HG03159 (cell line): ENCODE data around the gene MYO15B.
"Not testable (repeated sequence)": the region's sequence is repeated elsewhere in the genome, so short reads cannot be mapped to it uniquely, and the experiment has no call there.

Source experiments
- ATAC-seq: cut with Tn5 transposase; IDR thresholded peaks from one replicate; pipeline ENCODE4 v1.9.1; 2021; ENCODE audit warnings: mild to moderate bottlenecking, moderate library complexity; ENCODE audit not compliant: unreplicated experiment

Gene MYO15B

DNA sequence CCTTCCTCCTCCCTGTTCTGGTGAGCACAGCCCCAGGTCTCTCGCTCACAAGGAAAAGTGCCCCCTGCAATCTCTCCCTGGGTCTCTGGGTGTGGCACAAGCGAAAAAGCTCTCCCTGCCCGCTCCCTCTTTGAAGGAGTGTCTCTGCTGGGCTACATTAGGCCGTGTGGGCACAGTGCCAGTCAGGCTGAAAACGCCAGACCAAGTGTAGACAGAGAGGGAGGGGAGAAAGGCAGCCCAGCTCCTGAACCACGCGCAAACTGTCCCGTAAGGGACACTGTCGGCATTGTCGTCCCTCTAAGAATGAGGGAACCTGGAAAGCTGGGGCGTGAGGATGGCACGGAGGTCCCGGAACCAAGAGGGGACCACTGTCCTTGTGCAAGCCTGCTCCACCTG lies 49.5 kb downstream of the MYO15B start:
- no peak for ATAC-seq

DNA sequence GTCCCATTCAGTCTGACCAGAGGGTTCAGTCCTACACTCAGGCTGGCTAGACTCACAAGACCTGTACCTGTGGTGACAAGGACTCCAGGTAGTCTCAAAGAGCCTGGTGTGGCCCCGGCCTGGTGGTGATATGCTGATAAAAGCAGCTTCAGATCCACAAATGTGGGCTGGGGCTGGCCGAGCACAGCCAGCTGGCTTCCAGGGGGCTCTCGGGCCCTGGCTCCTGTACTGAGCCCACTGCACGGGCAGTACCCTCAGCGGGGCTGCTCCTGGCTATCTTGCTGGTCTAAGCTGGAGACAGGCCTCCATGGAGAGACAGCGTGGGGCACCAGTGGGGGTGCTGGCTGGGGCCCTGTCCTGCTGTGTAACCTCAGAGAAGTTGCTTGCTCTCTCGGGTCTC lies 50.0 kb downstream of the MYO15B start:
- ATAC-seq = no peak

DNA sequence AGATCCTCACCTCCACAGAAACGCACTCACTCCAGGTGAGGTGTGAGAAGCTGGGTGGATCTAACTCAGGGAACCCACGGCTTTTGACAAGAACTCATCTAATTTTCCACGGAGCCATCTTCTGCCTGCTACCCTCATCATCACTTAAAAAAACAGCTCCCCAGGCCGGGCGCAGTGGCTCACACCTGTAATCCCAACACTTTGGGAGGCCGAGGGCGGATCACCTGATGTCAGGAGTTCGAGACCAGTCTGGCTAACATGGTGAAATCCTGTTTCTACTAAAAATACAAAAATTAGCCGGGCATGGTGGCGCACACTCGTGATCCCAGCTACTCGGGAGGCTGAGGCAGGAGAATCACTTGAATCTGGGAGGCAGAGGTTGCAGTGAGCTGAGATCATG lies 50.4 kb downstream of the MYO15B start:
- ATAC-seq = not testable (repeated sequence)

DNA sequence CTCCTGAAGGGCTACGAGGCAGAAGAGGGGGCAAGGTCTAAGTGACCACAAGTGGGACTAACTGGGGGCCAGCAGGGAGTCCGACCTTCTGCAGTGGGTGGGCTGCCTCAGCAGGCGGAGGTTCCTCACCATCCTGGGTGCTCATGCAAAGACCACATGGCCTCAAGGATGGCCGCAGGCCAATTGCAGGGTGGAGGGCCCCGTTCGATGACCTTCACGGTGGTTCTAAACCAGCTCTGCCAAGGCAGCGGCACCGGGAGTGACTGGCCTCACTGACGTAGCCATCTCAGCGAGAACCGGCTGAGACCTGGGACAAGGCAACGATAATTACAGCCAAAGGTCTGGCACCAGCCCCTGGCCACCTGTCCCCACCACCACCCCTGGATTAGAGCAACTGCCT lies 51.3 kb downstream of the MYO15B start:
- no peak for ATAC-seq

DNA sequence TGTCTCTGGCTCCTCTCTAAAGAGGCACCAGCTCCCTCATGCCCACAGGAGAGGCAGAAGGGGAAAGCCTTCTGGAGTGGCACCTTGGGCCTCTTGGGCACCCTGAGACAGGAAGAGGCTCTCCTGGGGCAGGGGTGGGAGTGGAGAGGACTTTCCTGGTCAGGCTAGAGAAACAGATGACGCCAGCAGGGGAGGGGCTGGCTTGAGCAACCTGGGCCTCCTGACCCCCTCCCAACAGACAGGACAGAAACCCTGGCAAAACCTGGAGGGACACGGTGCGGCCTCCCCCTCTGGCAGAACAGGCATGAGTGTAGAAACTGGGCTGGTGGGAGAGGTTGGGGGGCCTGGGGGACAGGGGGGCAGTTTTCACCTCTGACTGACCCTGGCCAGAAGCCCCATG lies 51.7 kb downstream of the MYO15B start:
- ATAC-seq = no peak

DNA sequence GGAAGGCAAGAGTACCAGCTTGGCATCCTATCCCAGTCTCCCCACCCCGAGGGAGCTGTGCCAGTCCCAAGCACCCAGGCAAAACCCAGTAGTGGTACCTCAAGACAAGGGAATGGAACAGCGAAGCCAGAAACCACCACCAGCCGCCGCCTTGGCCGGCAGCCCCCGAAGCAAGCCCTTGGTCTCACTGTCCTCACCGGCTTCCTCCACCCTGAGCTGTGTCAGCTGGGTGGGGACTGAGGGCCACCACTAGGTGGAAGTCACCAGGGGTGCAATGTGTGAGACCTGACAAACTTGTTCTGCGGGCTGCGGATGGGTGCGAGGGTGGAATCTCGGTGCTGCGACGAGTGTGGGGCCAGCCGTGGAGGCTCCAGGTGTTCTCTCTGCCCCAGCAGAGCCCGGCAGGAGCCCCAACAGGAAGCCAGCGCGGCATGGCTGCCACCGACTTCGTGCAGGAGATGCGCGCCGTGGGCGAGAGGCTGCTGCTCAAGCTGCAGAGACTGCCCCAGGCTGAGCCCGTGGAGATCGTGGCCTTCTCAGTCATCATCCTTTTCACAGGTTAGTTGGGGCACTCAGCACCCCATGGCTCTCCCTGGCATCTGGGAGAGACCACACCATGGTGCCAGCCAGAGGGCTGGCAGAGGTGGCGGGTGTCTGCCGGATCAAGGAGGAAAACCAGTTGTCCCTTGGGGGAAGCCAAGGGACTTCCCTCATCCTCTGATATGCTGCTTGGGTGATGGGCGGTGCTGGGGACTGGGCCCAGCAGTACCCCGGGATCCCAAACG lies 52.4 kb downstream of the MYO15B start:
- no peak for ATAC-seq

DNA sequence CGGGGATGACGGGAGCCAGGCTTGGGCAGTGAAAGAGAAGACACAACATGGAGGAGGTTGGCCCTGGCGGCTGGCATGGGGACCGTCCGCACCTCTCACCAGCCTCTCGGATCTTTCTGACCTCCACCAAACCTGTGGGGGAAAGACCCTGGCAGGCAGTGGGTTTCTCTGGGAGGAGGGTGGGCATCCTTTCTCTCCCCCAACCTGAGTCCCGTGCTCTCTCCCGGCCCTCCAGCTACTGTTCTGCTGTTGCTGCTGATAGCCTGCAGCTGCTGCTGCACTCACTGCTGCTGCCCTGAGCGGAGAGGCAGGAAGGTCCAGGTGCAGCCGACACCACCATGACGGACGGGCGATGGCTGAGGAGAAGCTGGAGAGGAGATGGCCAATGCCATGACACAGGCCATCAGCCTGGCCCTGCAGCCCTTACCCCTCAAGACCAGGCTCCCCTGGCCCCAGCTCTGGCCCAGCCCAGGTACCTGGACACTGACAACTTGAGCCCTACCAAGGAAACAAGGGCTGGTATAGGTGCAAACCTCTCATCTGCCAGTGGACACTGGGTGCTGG lies 53.0 kb downstream of the MYO15B start:
- ATAC-seq = no peak

DNA sequence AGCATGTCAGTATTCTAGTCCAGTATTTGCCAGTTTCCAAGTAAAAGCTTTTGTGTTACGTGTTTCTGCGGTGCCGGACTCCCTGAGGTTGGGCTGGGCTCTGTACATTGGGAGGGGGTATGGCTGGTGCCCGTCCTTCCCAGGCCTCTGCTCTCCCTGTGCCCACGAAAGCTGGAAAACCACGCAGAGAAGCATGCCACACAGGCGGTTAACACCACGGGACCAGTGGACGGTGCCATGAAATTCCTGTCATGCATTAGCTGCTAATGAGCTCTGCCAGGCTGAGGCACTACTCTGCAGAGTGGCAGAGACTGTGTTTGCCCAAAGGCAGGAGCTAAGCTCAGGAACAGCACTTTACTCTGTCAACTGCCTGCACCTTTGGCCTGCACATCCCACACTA lies 53.7 kb downstream of the MYO15B start:
- ATAC-seq = no peak

DNA sequence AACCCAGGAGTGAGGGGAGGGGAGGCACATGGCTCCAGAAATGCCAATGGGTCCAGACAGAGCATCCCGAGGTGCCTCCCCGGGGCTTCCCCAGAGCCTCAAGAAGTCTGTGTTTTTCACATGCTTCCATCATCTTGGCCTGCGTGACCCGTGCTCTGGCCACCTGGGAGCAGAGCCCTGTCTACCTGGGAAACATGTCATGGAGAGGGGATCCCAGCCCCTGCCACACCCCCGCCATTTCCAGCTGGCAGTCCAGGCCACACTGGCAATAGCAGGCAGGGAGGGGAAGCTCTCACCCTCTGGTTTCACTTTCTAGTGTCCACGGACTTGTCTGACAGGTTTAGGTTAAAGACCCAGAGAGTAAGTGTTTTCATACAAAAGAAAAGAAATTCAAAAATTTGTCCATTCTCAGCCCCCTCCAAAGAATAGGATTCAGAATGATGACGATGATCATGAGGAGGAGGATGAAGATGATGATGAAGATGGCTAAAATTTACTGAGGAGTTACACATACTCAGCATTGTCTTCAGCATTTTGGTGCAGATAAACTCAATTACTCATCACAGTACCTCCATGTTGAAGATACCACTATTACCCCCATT lies 54.7 kb downstream of the MYO15B start:
- ATAC-seq = no peak

DNA sequence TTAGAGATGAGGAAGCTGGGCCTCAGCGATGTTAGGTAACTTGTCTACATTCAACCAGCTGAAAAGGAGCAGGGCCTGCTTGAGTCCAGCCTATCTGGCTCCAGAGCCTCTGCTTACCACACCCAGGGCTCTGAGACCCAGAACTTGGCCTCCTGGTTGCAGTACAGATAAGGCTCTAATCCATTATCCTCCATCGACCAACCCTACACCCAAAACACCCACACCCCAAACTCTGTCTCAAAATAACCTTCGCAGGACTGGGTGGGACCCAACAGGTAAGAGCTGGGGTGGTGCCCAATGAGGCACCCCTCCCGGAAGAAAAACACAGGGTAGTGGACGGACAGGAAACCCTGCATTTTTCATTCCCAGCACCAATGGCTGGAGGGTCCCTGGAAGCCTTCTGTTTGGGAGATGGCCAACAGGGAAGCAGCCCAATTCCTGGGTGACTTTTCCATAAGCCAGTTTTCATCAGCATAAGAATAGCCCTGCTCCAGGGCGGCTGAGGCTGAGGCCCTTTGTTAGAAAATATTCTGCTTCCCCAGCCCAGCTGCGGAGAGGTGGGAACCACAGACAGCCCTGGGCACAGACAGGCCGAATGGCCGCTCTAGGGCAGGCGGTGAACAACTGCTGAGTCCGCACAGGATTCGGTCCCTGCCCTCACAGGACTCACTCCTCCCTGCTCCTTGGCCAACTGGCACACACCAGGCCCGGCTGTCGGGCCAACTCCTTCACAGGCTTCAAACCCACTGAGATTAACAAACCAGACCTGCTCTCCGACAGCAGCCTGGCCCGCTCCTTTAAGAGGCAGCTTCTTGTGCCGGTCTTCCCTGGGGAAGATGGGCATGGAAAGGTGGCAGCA lies 55.4 kb downstream of the MYO15B start:
- ATAC-seq = no peak

DNA sequence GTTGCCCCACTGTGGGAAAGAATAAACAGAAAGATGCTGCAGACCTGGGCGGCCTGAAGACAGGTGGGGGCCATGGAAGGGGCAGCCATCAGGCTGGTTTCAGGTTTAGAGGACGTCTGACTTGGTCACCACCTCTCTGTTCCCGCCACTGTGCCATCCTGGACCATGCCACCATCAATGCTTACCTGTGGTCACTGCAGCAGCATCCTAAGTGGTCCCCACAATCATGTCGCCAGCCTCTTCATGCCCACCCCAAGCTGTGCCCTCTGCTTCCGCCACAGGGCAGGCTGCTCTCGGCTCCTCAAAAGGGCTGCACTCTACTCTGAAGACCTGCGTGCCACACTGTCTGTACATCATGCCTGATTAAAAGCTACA lies 56.0 kb downstream of the MYO15B start:
- ATAC-seq = no peak

DNA sequence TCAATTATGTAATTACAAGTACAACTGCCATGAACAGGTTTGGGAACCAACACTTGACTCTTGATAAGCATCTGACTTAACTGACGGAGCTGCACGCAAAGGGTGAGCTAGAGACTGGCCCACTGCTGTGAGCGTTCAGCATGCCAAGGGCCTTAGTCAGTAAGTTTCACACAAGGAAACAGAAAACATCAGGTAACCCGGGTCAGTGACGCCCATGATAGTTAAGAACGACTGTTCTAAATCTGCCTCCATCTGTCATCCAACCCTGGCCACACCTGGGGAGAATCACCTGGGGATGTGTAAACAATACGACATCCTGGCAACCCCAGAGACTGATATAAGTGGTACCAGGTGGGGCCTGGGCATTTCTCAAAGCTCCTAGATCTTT lies 57.9 kb downstream of the MYO15B start:
- no peak for ATAC-seq

DNA sequence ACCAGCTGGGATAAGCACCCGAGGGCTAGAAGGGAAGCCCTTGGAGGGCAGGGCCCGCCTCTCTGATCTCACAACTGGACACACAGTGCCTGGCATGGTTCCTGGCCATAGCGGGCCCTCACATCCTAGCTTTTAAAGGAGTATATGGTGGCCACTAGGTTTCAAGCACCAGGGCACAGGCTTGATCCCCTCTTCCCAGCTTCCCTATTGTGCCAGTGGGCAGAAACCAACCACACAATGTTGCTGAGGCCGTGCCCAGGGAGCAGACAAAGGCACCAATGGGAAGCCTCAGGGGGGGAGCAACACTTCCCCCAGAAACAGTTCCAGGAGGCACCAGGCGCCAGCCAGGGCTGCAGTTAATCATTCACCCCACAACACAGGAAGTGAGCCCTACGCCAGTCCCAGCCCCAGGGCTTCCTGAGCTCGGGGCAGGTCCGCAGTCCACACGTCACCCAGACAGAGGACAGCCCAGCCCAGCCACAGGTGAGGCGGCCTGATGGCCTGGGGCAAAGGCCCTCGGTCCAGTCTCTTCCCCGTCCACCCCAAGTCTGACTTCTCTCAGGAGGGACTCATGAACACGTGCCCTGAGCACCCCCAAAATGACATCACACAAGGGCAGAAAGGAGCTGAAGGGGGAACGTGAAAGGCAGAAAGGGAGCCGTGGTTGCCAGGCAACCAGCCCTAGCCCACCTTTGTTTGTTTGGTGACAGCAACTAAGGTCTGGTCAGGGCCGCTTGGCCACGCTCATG lies 58.5 kb downstream of the MYO15B start:
- ATAC-seq = peak; percentile 89

DNA sequence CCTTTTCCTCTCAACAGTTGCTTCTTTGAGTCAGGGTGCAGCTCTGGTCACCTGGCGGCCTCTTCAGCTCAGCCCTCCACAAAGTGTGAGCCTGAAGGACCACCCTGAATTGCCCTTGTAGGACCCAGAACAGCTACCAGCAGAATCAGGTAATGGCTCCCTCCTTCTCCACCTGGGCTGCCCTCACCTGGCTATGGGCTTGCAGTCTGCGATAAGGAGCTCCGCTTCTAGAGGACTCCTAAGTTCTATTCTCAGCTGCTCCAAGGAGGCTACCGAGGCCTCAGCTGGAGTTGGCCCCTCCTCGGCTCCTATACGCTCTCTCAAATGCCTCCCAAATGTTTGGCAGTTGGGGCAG lies 59.0 kb downstream of the MYO15B start:
- no peak for ATAC-seq

DNA sequence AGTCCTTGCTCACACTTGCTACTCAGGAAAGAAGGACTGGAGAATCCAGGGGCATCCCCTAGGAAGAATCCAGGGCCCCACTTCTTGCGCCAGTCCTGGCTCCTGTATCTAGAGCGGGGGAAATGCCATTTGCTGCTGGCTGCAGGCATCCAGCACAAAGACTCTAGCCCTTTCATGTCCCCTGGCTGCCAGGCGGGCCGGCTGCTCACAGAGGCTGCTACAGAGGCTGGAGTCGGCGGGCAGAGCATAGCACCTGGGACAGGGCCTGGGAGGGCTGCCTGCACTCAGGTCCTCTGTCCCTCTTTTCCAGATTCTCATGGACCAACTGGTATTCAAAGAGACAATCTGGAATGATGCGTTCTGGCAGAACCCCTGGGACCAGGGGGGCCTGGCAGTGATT lies 59.5 kb downstream of the MYO15B start:
- ATAC-seq = no peak

DNA sequence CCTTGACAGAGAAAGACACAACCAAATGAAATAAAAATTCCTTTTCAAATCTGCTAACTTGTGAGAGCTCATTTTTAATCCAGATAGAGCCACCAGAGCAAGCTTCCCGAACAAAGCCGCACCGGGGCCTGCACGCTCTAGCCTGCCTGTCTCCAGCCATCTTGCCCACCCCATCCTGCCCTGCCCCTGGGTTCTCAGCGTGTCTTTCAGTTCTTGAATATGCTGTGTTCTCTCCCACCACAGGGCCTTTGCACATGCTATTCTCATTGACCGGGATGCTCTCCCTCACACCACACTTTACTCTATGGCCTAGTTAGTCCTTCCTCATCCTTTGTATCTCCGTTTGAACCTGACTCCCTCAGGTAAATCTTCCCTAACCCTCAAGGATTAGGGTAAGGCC lies 60.3 kb downstream of the MYO15B start:
- no peak for ATAC-seq

DNA sequence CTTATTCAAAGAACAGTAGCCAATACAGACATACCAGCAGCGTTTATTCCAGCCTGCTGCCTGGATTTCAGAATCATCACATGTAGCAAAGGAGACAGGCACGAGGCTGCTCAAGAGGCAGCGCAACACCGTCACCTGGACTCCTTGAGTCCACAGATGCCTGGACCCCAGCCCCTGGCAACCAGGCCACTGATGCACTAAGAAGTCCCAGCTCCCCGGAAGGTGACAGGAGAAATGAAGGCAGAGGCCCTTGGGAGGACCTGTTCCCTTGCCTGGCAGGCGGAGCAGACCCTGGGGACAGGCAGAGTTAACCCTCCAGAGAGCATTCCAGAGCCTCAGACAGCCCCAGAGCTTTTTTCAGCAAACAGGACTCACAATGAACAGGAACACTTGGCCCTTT lies 62.1 kb downstream of the MYO15B start:
- ATAC-seq = no peak

DNA sequence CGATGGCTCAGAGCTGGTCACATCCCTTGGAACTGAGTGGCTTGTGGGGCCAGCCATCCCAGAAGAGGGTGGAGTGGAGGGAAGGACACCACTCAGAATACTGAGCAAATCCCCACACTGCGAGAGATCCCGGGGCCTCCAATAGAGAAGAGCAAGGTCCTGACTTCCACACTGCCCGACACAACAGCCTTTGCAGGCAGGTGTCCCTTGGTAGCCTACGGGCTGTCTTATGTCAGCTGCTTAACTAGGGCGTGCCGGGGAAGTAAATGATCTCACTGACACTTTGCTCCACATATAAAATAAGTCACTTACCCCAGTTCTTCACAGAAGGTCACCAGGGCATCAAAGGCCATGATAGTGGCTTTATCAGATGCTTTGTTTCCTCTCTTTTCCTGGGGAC lies 63.3 kb downstream of the MYO15B start:
- ATAC-seq = no peak

DNA sequence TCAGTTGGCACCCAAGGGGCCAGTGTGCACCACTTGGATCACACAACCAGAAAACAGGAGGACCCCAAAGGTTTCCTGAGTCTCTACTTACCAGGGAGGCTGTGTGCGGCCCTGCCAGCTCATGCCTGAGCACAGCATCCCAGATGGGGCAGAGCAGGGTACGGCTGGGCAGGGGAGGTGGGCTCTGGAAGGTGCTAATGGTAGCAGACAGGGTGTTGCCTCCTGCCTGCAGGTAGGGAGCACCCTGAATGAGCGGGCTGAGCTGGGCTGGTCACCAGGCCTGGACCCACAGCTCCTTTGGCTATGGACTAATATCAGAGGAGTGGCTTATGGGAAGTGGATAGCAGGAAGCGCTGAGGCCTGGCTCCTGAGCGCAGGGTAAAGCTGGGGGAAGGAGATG lies 64.7 kb downstream of the MYO15B start:
- ATAC-seq = no peak

DNA sequence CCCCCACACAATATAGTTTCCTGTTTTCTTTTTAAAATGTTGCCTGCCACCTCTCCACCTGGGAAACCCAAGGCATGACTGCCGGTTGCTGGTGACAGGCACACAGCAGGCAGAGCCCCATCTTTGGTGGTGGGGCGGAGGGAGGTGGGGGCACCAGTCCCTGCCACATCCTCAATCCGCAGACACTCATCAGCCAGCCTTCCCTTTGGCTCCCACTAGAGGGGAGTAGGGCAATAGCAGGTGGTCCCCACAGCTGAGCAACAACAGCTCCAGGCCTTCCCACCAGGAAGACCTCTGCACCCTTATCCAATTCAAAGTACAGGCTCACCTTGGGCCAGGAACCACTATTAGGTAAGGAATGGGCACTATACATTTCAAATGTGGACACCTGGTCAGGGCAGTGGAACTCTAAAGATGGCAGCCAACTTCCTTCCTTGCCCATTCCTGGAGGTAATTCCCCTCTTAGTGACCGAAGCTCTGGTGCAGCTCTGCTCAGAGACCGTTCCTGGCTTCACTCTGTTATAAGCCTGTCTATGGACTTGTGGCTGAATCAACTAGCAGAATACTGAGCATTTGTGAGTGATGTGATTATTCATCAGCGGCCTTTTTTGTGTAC lies 65.4 kb downstream of the MYO15B start:
- no peak for ATAC-seq

DNA sequence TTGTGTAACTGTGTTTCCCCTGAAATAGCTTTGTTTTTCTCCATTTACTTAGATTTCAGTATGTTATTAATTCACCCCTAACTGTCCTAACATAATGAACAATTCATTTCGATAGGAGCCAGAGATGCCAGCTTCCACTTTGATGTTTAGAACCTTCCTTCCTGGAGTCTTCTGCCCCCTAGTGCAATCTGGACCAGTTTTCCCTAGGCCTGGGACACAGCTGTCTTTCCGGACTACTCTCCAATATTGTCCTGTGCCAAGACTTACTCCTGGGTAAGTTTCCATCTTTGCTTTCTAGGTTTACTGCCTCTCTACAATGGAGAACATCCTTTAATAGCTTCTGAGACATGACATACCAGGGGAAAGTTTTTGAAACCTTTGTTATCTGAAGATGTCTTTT lies 66.6 kb downstream of the MYO15B start:
- ATAC-seq = no peak
